Smooth muscle cell (in vitro differentiated cells): Measurements from ENCODE around the gene AP1G2. TPM values are rescaled to one million over a fixed set of nuclear protein-coding genes. Genes with fewer than 3 reads are reported as not detected.

Experiments
- DNase-seq: peaks from one replicate; lab custom pipeline; 2025; ENCODE audit not compliant: unreplicated experiment; lab: John Stamatoyannopoulos, UW
- H2AFZ ChIP-seq: fragments of 200-600 bp; sonication (generic); 2 replicates; pipeline ENCODE4 v1.6.0; 2016; ENCODE audit warnings: antibody characterized with exemption, low read depth, mild to moderate bottlenecking
- H3F3A ChIP-seq: fragments of 200-600 bp; sonication (generic); 2 replicates; pipeline ENCODE4 v1.6.0; 2017; ENCODE audit warnings: antibody characterized with exemption, low read depth
- H3K27ac ChIP-seq: fragments of 200-600 bp; sonication (generic); 2 replicates; pipeline ENCODE4 v1.5.1; 2016; ENCODE audit warnings: low read depth, mild to moderate bottlenecking
- H3K27me3 ChIP-seq: fragments of 200-600 bp; sonication (generic); 2 replicates; pipeline ENCODE4 v1.6.1; 2016; ENCODE audit warnings: low read depth, mild to moderate bottlenecking
- H3K36me3 ChIP-seq: fragments of 200-600 bp; sonication (generic); 2 replicates; pipeline ENCODE4 v1.5.1; 2016; ENCODE audit warnings: low read depth
- H3K4me1 ChIP-seq: fragments of 200-600 bp; sonication (generic); 2 replicates; pipeline ENCODE4 v1.5.1; 2016; ENCODE audit warnings: low read depth
- H3K4me2 ChIP-seq: fragments of 200-600 bp; sonication (generic); 2 replicates; pipeline ENCODE4 v1.6.0; 2016; ENCODE audit warnings: mild to moderate bottlenecking
- H3K4me3 ChIP-seq: fragments of 200-600 bp; sonication (generic); 2 replicates; pipeline ENCODE4 v1.5.1; 2016; ENCODE audit warnings: mild to moderate bottlenecking
- H3K79me2 ChIP-seq: fragments of 200-600 bp; sonication (generic); 2 replicates; pipeline ENCODE4 v1.6.0; 2016; ENCODE audit warnings: low read depth, mild to moderate bottlenecking
- H3K9ac ChIP-seq: fragments of 200-600 bp; sonication (generic); 2 replicates; pipeline ENCODE4 v1.6.0; 2016; ENCODE audit warnings: low read depth
- H3K9me3 ChIP-seq: fragments of 200-600 bp; sonication (generic); replicated peaks from 2 replicates; pipeline ENCODE4 v1.5.1; 2016; ENCODE audit warnings: low read depth
- H4K20me1 ChIP-seq: fragments of 200-600 bp; sonication (generic); 2 replicates; pipeline ENCODE4 v1.6.0; 2016; ENCODE audit warnings: low read depth
- CTCF ChIP-seq: fragments of 200-600 bp; sonication (generic); IDR thresholded peaks from 2 replicates; pipeline ENCODE4 v1.5.1; 2017; ENCODE audit warnings: borderline replicate concordance, mild to moderate bottlenecking, antibody characterized with exemption; ENCODE audit not compliant: insufficient read depth, poor library complexity, severe bottlenecking
- whole genome bisulfite sequencing: methylation state at CpG from one replicate; pipeline ENCODE4 v1.1.7; 2016; ENCODE audit warnings: low lambda C conversion rate; 5-methylcytosine and 5-hydroxymethylcytosine counted together
- polyA plus RNA-seq: library from polyadenylated mRNA; unstranded; fragments of >200 nt; fragmentation: Nextera tagmentation; extraction: Ambion mirVana; gene quantifications from 2 replicates; pipeline ENCODE4 v1.2.1, GENCODE V29; 2016
- total RNA-seq: library from RNA; depleted of rRNA; stranded (reverse); fragments of >200 nt; gene quantifications from 2 replicates; pipeline ENCODE4 v1.2.3, GENCODE V29; 2014

Gene AP1G2
- total and polyA plus RNA-seq, 2 experiments from 2014 or later: 59.3 to 62.4 TPM

- no peak for TF ChIP-seq CTCF
- Histone ChIP-seq H3K4me3 (peak overlapping the region; percentile 75), H3K9me3 (no peaks in the 10 kb centered on the region), H3K79me2 (no peaks in the 10 kb centered on the region), H3K9ac (peak overlapping the region; percentile 63), H4K20me1 (no peaks in the 10 kb centered on the region), H3K4me2 (peak overlapping the region; percentile 87), H3K27me3 (no peaks in the 10 kb centered on the region), H3K4me1 (peaks cover 33% of the 10 kb centered on the region), H3K36me3 (no peaks in the 10 kb centered on the region), H3F3A (peaks cover 6% of the 10 kb centered on the region), H3K27ac (peak overlapping the region; percentile 83), H2AFZ (peak overlapping the region; percentile 88)
- 14% methylated on average over 12 of the region's 12 CpGs for WGBS
- no peak for DNase-seq
These were observed 17.3 kb downstream of the AP1G2 start for GRCh38 chr14:23550131-23550811.

GRCh38 chr14:23548351-23549318, 19.0 kb downstream of the AP1G2 start:
- Histone ChIP-seq H3K9ac (peak overlapping the region; percentile 65), H3K4me1 (peaks cover 36% of the 10 kb centered on the region), H3K9me3 (no peaks in the 10 kb centered on the region), H4K20me1 (no peaks in the 10 kb centered on the region), H3F3A (peaks cover 6% of the 10 kb centered on the region), H2AFZ (no peak overlapping the region), H3K27me3 (no peaks in the 10 kb centered on the region), H3K4me3 (no peak overlapping the region), H3K79me2 (no peaks in the 10 kb centered on the region), H3K36me3 (no peaks in the 10 kb centered on the region), H3K27ac (peak overlapping the region; percentile 83), H3K4me2 (peak overlapping the region; percentile 64)
- no peak for DNase-seq
- TF ChIP-seq CTCF: no peak
- 34% methylated on average over 17 of the region's 18 CpGs for WGBS

GRCh38 chr14:23547924-23548323, 19.7 kb downstream of the AP1G2 start:
- H3K9ac ChIP-seq: peak overlapping the region; percentile 65
- H2AFZ ChIP-seq: no peak overlapping the region
- no peaks in the 10 kb centered on the region for H3K9me3 ChIP-seq
- H3K4me2 ChIP-seq: peak overlapping the region; percentile 64
- H3K4me1 ChIP-seq: peaks cover 36% of the 10 kb centered on the region
- no peaks in the 10 kb centered on the region for H4K20me1 ChIP-seq
- H3K79me2 ChIP-seq: no peaks in the 10 kb centered on the region
- H3K27me3 ChIP-seq: no peaks in the 10 kb centered on the region
- no peaks in the 10 kb centered on the region for H3K36me3 ChIP-seq
- peaks cover 6% of the 10 kb centered on the region for H3F3A ChIP-seq
- no peak for TF ChIP-seq CTCF
- DNase-seq: no peak
- H3K4me3 ChIP-seq: no peak overlapping the region
- peak overlapping the region; percentile 83 for H3K27ac ChIP-seq
- 64% methylated on average over 2 of the region's 2 CpGs for WGBS
